HepG2 (cell line): ENCODE data around the gene DLG2. TPM values are rescaled to one million over a fixed set of nuclear protein-coding genes. Genes with fewer than 3 reads are reported as not detected.

Experiments
- ATAC-seq: fragments of 200-7000 bp; cut with Tn5 transposase; 3 replicates; pipeline ENCODE4 v1.9.1; 2020; ENCODE audit warnings: mild to moderate bottlenecking, moderate library complexity
- BruUV-seq: library from RNA; stranded (reverse); fragments of 400-500 nt; replicated peaks from 2 replicates; lab custom pipeline; 2021; lab: Mats Ljungman, UMichigan
- CTCF ChIA-PET: fragments of 300-600 bp; formaldehyde crosslinking; extraction: SDS; loops from one replicate; lab custom pipeline; 2021; ENCODE audit warnings: low total read pairs, inconsistent platforms, low intra/inter-chr PET ratio; lab: Yijun Ruan, JAX
- POLR2A ChIA-PET: fragments of 350-600 bp; sonication (Branson Sonifier 250); formaldehyde crosslinking; loops from one replicate; lab custom pipeline; 2020; ENCODE audit warnings: antibody characterized with exemption, inconsistent platforms; lab: Yijun Ruan, JAX
- DNase-seq: peaks from one replicate; pipeline ENCODE4 v3.0.0-alpha.2; 2015; ENCODE audit warnings: low spot score
- FAIRE-seq: peaks from 3 replicates; lab custom pipeline; 2011; peaks lifted over from hg19 to GRCh38; lab: Jason Lieb, UNC
- H2AFZ ChIP-seq: one replicate; pipeline ENCODE4 v1.6.1; 2011; ENCODE audit warnings: low read length, inconsistent platforms
- H3K27ac ChIP-seq: fragments of 300-600 bp; 3 replicates; pipeline ENCODE4 v1.8.0; 2011; ENCODE audit warnings: mixed run types, mild to moderate bottlenecking, mixed read lengths, low read length, inconsistent platforms; ENCODE audit not compliant: insufficient read depth; ENCODE audit errors: extremely low read length
- H3K27me3 ChIP-seq, 2 experiments: fragments of 200-600 bp in 1 of 2; 2 replicates in 1 of 2; 3 replicates in 1 of 2; pipeline versions ENCODE4 v1.6.0 to v1.8.0; 2011; ENCODE audit warnings: low read length in 2 of 2, mild to moderate bottlenecking in 2 of 2, moderate library complexity in 2 of 2, inconsistent platforms in 1 of 2; ENCODE audit not compliant: insufficient read depth in 2 of 2, control insufficient read depth in 1 of 2
- H3K36me3 ChIP-seq, 2 experiments: fragments of 200-600 bp in 1 of 2; replicated peaks in 1 of 2; 2 replicates in 1 of 2; 3 replicates in 1 of 2; pipeline versions ENCODE4 v1.5.1 to v1.8.0; 2011; ENCODE audit warnings: low read length in 2 of 2, inconsistent platforms in 1 of 2; ENCODE audit not compliant: insufficient read depth in 2 of 2, control insufficient read depth in 1 of 2
- H3K4me1 ChIP-seq: 2 replicates; pipeline ENCODE4 v1.5.1; 2012; ENCODE audit warnings: low read length, inconsistent platforms; ENCODE audit not compliant: insufficient read depth
- H3K4me2 ChIP-seq: 2 replicates; pipeline ENCODE4 v1.6.0; 2011; ENCODE audit warnings: low read depth, low read length, inconsistent platforms
- H3K4me3 ChIP-seq, 3 experiments: fragments of 200-600 bp in 1 of 3; sonication (generic), shearing (Covaris generic) in 1 of 3; replicated peaks in 1 of 3; 2 replicates each; pipeline ENCODE4 v1.5.1; 2011 to 2016; ENCODE audit warnings: low read length in 3 of 3, inconsistent platforms in 2 of 3, low read depth in 2 of 3, mild to moderate bottlenecking in 2 of 3, control low read depth in 1 of 3, mixed read lengths in 1 of 3; ENCODE audit not compliant: insufficient read depth in 1 of 3
- H3K79me2 ChIP-seq: one replicate; pipeline ENCODE4 v1.6.1; 2011; ENCODE audit warnings: low read length, inconsistent platforms; ENCODE audit not compliant: insufficient read depth
- H3K9ac ChIP-seq: 2 replicates; pipeline ENCODE4 v1.6.0; 2011; ENCODE audit warnings: mild to moderate bottlenecking, low read depth, low read length, inconsistent platforms; ENCODE audit not compliant: insufficient read depth
- H3K9me3 ChIP-seq: 2 replicates; pipeline ENCODE4 v1.5.1; 2012; ENCODE audit warnings: mild to moderate bottlenecking, low read length
- H4K20me1 ChIP-seq: 2 replicates; pipeline ENCODE4 v1.6.0; 2011; ENCODE audit warnings: inconsistent platforms, mild to moderate bottlenecking, low read length, moderate library complexity; ENCODE audit not compliant: insufficient read depth
- CCDC6 ChIP-seq: sonication (generic); formaldehyde crosslinking; IDR thresholded peaks from 2 replicates; pipeline ENCODE4 v1.8.1; 2022; ENCODE audit warnings: mild to moderate bottlenecking, missing genetic modification reagents, moderate library complexity
- KDM5A ChIP-seq: fragments of 200-600 bp; sonication (generic); IDR thresholded peaks from 2 replicates; pipeline ENCODE4 v1.7.0; 2018; ENCODE audit warnings: antibody characterized with exemption, mild to moderate bottlenecking, low read length, borderline replicate concordance
- MED13 ChIP-seq: sonication (generic); formaldehyde crosslinking; IDR thresholded peaks from 2 replicates; pipeline ENCODE4 v1.5.0; 2020; ENCODE audit warnings: missing genetic modification reagents
- POLR2G ChIP-seq: fragments of 200-400 bp; formaldehyde crosslinking; IDR thresholded peaks from 2 replicates; pipeline ENCODE4 v1.6.1; 2018; ENCODE audit warnings: mild to moderate bottlenecking, low read depth, low read length, moderate library complexity
- TBP ChIP-seq: sonication (generic); formaldehyde crosslinking; IDR thresholded peaks from 2 replicates; pipeline ENCODE4 v1.5.0; 2020; ENCODE audit warnings: missing genetic modification reagents
- THYN1 ChIP-seq: sonication (generic); formaldehyde crosslinking; IDR thresholded peaks from 2 replicates; pipeline ENCODE4 v1.8.1; 2023; ENCODE audit warnings: low read depth, mild to moderate bottlenecking, moderate library complexity, missing genetic modification reagents, borderline replicate concordance
- XBP1 ChIP-seq: sonication (generic); formaldehyde crosslinking; IDR thresholded peaks from 2 replicates; pipeline ENCODE4 v1.5.0; 2020; ENCODE audit warnings: missing genetic modification reagents
- ZBTB21 ChIP-seq: sonication (generic); formaldehyde crosslinking; IDR thresholded peaks from 2 replicates; pipeline ENCODE4 v1.4.0; 2020; ENCODE audit warnings: missing genetic modification reagents
- ZNF335 ChIP-seq: sonication (generic); formaldehyde crosslinking; IDR thresholded peaks from 2 replicates; pipeline ENCODE4 v1.4.0; 2020; ENCODE audit warnings: missing genetic modification reagents
- ZNF543 ChIP-seq: sonication (generic); formaldehyde crosslinking; IDR thresholded peaks from 2 replicates; pipeline ENCODE4 v1.4.0; 2020; ENCODE audit warnings: mild to moderate bottlenecking, missing genetic modification reagents
- ZNF557 ChIP-seq: sonication (generic); formaldehyde crosslinking; IDR thresholded peaks from 2 replicates; pipeline ENCODE4 v1.4.0; 2020; ENCODE audit warnings: missing genetic modification reagents
- ZNF713 ChIP-seq: sonication (generic); formaldehyde crosslinking; IDR thresholded peaks from 2 replicates; pipeline ENCODE4 v1.4.0; 2020; ENCODE audit warnings: mild to moderate bottlenecking, missing genetic modification reagents
- ZNF749 ChIP-seq: sonication (generic); formaldehyde crosslinking; IDR thresholded peaks from 2 replicates; pipeline ENCODE4 v1.8.0; 2022; ENCODE audit warnings: mild to moderate bottlenecking, missing genetic modification reagents, moderate library complexity, borderline replicate concordance
- ZNF773 ChIP-seq: sonication (generic); formaldehyde crosslinking; IDR thresholded peaks from 2 replicates; pipeline ENCODE4 v1.4.0; 2020; ENCODE audit warnings: missing genetic modification reagents, borderline replicate concordance
- ZSCAN25 ChIP-seq: sonication (generic); formaldehyde crosslinking; IDR thresholded peaks from 2 replicates; pipeline ENCODE4 v1.8.0; 2022; ENCODE audit warnings: mild to moderate bottlenecking, missing genetic modification reagents
- ZSCAN9 ChIP-seq: IDR thresholded peaks from 2 replicates; pipeline ENCODE4 v1.6.1; 2016; ENCODE audit warnings: borderline replicate concordance
- WGBS: methylation state at CpG from one replicate; pipeline ENCODE4 v1.1.6; 2017; ENCODE audit warnings: low lambda C conversion rate; 5-methylcytosine and 5-hydroxymethylcytosine counted together
- in situ Hi-C: cut with HindIII; loops from 2 replicates; pipeline ENCODE4 v1.10.0; 2017; ENCODE audit warnings: low pct_unique_long_range_greater_than_20kb; ENCODE audit not compliant: extremely low pct_ligation_motif_present
- intact Hi-C: fragments of 100-400 bp; cut with micrococcal nuclease; formaldehyde crosslinking; loops from one replicate; pipeline ENCODE4 v1.10.0; 2022; ENCODE audit not compliant: unreplicated experiment
- polyA plus RNA-seq, 8 experiments: library from polyadenylated mRNA; depleted of rRNA in 3 of 8; stranded (reverse) in 7 of 8; unstranded in 1 of 8; fragments of >200 nt; fragmentation: Illumina TruSeq in 4 of 8; extraction: Trizol in 4 of 8; gene quantifications; 2 replicates each; pipeline versions ENCODE4 v1.2.1 to v1.2.3, GENCODE V29; 2011 to 2016; ENCODE audit warnings: low read depth in 4 of 8, missing spikeins in 1 of 8, mixed read lengths in 1 of 8; ENCODE audit not compliant: insufficient read depth in 1 of 8
- total RNA-seq, 5 experiments: library from RNA; depleted of rRNA; stranded (reverse); fragments of >200 nt; fragmentation: Illumina TruSeq; extraction: Trizol; gene quantifications; 2 replicates each; pipeline ENCODE4 v1.2.3, GENCODE V29; 2016; ENCODE audit warnings: low read depth in 1 of 5
- TF ChIP-seq, protein P1 (sequence below): sonication (generic); formaldehyde crosslinking; IDR thresholded peaks from 2 replicates; pipeline ENCODE4 v1.5.0; 2020; ENCODE audit warnings: missing genetic modification reagents
- TF ChIP-seq, protein P2 (sequence below): IDR thresholded peaks from 2 replicates; pipeline ENCODE4 v1.6.1; 2016; ENCODE audit warnings: missing genetic modification reagents, missing compliant biosample characterization
- TF ChIP-seq, protein P3 (sequence below): sonication (generic); formaldehyde crosslinking; IDR thresholded peaks from 2 replicates; pipeline ENCODE4 v1.4.0; 2020; ENCODE audit warnings: missing genetic modification reagents, mild to moderate bottlenecking, borderline replicate concordance
- TF ChIP-seq, protein P4 (sequence below): sonication (generic); formaldehyde crosslinking; IDR thresholded peaks from 2 replicates; pipeline ENCODE4 v1.9.0; 2022; ENCODE audit warnings: missing genetic modification reagents, mild to moderate bottlenecking, borderline replicate concordance

Gene DLG2
- total and polyA plus RNA-seq, 2 of the 13 experiments (the other 11 are each of a cell fraction or from before 2014, with no cell fraction given), result 0.46 to 1.0 TPM

DNA sequence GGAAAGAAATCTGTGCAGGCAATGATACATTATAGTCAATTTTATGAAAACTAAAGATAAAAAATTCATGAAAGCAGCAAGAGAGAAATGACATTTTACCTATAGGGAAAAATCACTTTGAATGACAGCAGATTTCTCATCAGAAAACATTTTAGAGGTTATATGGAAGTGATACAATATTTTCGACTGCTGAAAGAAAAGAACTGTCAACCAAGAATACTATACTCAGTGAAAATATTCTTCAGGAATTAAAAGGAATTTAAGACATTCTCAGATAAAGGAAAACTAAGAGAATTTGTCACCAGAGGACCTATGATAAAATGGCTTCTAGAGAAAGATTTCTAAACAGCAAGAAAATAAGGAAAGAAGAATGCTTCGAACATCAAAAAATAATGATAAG is 820.8 kb downstream of the DLG2 start:
- DNase-seq (no peak), ATAC-seq (no peak), FAIRE-seq (no peak)
- H4K20me1 ChIP-seq, result no peaks in the 10 kb centered on the region
- no peak overlapping the region for H3K4me2 ChIP-seq
- H3K9ac ChIP-seq, result no peak overlapping the region
- no peaks in the 10 kb centered on the region for H3K4me1 ChIP-seq
- WGBS, result 1% methylated on average over 2 of the region's 2 CpGs
- intact Hi-C loops (no loop called here), in situ Hi-C loops (no loop called here)
- peaks cover 12% of the 10 kb centered on the region for H3K9me3 ChIP-seq
- H3K4me3 ChIP-seq, result no peak overlapping the region
- no peaks in the 10 kb centered on the region for H3K36me3 ChIP-seq
- no peaks in the 10 kb centered on the region for H3K27me3 ChIP-seq
- no TSS peak for BruUV-seq
- ChIA-PET CTCF (no interaction called here), POLR2A (no interaction called here)
- TF ChIP-seq ZNF773 (CRISPR knock-in tag) (no peak), ZSCAN9 (CRISPR knock-in tag) (no peak), MED13 (CRISPR knock-in tag) (no peak), ZNF557 (CRISPR knock-in tag) (no peak), ZBTB21 (no peak), ZNF335 (CRISPR knock-in tag) (no peak), ZNF543 (CRISPR knock-in tag) (no peak), ZSCAN25 (CRISPR knock-in tag) (no peak), THYN1 (CRISPR knock-in tag) (no peak), KDM5A (no peak), TBP (CRISPR knock-in tag) (no peak), ZNF749 (CRISPR knock-in tag) (no peak), XBP1 (CRISPR knock-in tag) (no peak), ZNF713 (CRISPR knock-in tag) (no peak), CCDC6 (CRISPR knock-in tag) (no peak), POLR2G (no peak)
- TF ChIP-seq, protein P1, sequence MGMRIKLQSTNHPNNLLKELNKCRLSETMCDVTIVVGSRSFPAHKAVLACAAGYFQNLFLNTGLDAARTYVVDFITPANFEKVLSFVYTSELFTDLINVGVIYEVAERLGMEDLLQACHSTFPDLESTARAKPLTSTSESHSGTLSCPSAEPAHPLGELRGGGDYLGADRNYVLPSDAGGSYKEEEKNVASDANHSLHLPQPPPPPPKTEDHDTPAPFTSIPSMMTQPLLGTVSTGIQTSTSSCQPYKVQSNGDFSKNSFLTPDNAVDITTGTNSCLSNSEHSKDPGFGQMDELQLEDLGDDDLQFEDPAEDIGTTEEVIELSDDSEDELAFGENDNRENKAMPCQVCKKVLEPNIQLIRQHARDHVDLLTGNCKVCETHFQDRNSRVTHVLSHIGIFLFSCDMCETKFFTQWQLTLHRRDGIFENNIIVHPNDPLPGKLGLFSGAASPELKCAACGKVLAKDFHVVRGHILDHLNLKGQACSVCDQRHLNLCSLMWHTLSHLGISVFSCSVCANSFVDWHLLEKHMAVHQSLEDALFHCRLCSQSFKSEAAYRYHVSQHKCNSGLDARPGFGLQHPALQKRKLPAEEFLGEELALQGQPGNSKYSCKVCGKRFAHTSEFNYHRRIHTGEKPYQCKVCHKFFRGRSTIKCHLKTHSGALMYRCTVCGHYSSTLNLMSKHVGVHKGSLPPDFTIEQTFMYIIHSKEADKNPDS, result no peak
- TF ChIP-seq, protein P2, sequence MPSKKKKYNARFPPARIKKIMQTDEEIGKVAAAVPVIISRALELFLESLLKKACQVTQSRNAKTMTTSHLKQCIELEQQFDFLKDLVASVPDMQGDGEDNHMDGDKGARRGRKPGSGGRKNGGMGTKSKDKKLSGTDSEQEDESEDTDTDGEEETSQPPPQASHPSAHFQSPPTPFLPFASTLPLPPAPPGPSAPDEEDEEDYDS (CRISPR knock-in tag), result no peak
- TF ChIP-seq, protein P3, sequence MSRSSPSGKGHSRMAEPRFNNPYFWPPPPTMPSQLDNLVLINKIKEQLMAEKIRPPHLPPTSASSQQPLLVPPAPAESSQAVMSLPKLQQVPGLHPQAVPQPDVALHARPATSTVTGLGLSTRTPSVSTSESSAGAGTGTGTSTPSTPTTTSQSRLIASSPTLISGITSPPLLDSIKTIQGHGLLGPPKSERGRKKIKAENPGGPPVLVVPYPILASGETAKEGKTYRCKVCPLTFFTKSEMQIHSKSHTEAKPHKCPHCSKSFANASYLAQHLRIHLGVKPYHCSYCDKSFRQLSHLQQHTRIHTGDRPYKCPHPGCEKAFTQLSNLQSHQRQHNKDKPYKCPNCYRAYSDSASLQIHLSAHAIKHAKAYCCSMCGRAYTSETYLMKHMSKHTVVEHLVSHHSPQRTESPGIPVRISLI (CRISPR knock-in tag), result no peak
- TF ChIP-seq, protein P4, sequence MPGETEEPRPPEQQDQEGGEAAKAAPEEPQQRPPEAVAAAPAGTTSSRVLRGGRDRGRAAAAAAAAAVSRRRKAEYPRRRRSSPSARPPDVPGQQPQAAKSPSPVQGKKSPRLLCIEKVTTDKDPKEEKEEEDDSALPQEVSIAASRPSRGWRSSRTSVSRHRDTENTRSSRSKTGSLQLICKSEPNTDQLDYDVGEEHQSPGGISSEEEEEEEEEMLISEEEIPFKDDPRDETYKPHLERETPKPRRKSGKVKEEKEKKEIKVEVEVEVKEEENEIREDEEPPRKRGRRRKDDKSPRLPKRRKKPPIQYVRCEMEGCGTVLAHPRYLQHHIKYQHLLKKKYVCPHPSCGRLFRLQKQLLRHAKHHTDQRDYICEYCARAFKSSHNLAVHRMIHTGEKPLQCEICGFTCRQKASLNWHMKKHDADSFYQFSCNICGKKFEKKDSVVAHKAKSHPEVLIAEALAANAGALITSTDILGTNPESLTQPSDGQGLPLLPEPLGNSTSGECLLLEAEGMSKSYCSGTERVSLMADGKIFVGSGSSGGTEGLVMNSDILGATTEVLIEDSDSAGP (CRISPR knock-in tag), result no peak
- H3K79me2 ChIP-seq, result no peaks in the 10 kb centered on the region
- H2AFZ ChIP-seq, result no peak overlapping the region
- no peak overlapping the region for H3K27ac ChIP-seq
